Tibial nerve (tissue), 4 donors: ENCODE measurements around the gene CAMSAP2.

Experiments
- EP300 ChIP-seq, 2 donors: sonication (generic); formaldehyde crosslinking; IDR thresholded peaks; one replicate each; pipeline ENCODE4 v1.6.1; 2017; ENCODE audit warnings: antibody characterized with exemption in 2 of 2, mild to moderate bottlenecking in 1 of 2
- TF ChIP-seq, protein P1 (sequence below), 5 experiments: fragments of 200-600 bp in 3 of 5; fragments of 450-650 bp in 2 of 5; sonication (generic) in 3 of 5; IDR thresholded peaks; one replicate each; pipeline ENCODE4 v1.5.1; 2016 to 2019; ENCODE audit warnings: antibody characterized with exemption in 5 of 5, mild to moderate bottlenecking in 3 of 5, moderate library complexity in 2 of 5

DNA sequence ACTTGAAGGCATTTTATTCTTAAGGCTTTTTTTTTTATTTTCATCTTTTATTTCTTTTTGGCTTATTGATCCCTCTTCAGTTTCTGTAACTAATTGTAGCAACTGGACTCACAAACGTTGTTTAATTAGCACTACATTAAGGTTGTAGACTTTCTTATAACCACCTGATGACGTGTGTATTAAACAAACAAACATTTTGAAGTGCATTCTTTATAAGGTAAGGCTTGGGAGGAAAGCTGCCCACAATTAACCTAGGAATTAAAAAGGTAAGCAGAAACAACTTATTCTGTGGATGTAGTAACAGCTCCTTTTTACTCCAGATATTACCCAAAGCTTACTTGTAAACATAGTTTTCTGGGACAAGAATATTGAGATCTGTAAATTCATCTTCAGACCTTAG lies 55.0 kb downstream of the CAMSAP2 start:
- TF ChIP-seq, protein P1, sequence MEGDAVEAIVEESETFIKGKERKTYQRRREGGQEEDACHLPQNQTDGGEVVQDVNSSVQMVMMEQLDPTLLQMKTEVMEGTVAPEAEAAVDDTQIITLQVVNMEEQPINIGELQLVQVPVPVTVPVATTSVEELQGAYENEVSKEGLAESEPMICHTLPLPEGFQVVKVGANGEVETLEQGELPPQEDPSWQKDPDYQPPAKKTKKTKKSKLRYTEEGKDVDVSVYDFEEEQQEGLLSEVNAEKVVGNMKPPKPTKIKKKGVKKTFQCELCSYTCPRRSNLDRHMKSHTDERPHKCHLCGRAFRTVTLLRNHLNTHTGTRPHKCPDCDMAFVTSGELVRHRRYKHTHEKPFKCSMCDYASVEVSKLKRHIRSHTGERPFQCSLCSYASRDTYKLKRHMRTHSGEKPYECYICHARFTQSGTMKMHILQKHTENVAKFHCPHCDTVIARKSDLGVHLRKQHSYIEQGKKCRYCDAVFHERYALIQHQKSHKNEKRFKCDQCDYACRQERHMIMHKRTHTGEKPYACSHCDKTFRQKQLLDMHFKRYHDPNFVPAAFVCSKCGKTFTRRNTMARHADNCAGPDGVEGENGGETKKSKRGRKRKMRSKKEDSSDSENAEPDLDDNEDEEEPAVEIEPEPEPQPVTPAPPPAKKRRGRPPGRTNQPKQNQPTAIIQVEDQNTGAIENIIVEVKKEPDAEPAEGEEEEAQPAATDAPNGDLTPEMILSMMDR (IDR thresholded peaks at IDR 0.05), result no peak
- no peak for TF ChIP-seq EP300 (IDR thresholded peaks at IDR 0.05)
